Suppressor macrophage (primary cell): Measurements from ENCODE around the gene SLITRK2.
A peak's percentile ranks its signal among the peaks of the same experiment; 100 is the strongest.

ENCODE experiments used
- DNase-seq, 4 experiments: peaks; one replicate each; pipeline ENCODE4 v3.0.0-alpha.2; 2020 to 2022
- total RNA-seq, 17 experiments: gene quantifications; one replicate each; lab custom pipeline; 2026; ENCODE audit warnings: mixed read lengths in 6 of 17, inconsistent platforms in 3 of 17; lab: John Stamatoyannopoulos, UW

Gene SLITRK2, protein sequence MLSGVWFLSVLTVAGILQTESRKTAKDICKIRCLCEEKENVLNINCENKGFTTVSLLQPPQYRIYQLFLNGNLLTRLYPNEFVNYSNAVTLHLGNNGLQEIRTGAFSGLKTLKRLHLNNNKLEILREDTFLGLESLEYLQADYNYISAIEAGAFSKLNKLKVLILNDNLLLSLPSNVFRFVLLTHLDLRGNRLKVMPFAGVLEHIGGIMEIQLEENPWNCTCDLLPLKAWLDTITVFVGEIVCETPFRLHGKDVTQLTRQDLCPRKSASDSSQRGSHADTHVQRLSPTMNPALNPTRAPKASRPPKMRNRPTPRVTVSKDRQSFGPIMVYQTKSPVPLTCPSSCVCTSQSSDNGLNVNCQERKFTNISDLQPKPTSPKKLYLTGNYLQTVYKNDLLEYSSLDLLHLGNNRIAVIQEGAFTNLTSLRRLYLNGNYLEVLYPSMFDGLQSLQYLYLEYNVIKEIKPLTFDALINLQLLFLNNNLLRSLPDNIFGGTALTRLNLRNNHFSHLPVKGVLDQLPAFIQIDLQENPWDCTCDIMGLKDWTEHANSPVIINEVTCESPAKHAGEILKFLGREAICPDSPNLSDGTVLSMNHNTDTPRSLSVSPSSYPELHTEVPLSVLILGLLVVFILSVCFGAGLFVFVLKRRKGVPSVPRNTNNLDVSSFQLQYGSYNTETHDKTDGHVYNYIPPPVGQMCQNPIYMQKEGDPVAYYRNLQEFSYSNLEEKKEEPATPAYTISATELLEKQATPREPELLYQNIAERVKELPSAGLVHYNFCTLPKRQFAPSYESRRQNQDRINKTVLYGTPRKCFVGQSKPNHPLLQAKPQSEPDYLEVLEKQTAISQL
- total RNA-seq = 0 to 3.0 (median 0) reads per million in 17 experiments

DNA sequence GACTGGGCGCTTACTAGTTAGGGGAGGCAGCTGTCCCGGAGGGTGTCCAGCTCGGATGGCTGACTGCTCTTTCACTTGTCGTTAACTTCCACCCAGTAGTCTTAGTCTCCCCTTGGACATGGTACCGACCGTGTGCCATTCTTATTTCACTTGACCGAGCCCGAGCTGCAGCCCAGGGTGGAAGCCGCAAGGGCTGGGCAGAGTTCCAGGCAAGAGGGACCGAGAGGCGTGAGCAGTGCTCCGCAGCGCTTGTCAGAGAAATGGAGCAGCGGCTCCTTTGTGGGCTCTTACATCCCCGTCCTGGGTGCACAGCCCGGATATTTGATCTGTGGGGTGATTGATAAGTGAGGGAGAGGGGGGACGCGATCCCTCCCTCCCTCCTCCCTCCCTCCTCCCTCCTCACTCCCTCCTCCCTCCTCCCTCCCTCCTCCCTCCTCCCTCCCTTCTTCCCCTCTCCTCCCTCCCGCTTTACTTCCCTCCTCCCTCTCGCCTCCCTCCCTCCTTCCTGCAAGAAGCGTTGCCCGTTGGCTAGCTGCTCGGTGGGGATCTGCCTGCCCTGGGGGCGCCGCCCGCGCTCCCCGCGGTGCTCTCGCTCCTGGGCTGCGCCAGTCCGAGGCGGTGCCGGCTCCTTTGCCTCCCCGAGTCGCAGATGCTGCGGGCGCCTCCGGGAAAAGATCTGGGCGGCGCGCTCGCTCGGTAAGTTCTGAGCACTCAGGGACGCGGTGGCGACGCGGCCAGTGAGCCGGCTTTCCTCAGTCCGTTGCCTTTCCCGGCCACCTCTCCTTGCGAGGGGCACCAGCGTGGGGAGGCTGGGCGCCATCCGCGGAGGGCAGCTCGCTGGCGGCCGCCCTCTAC lies at the start of gene SLITRK2:
TSS of gene SLITRK2 (plus strand) at position 499 of the 855 bp plus-strand sequence. CDS start 4,597 bp downstream, outside the sequence.
- DNase-seq = no peak

- DNase-seq = no peak
These were observed 44.6 kb upstream of the SLITRK2 start for GRCh38 chrX:145773006-145773405.

DNA sequence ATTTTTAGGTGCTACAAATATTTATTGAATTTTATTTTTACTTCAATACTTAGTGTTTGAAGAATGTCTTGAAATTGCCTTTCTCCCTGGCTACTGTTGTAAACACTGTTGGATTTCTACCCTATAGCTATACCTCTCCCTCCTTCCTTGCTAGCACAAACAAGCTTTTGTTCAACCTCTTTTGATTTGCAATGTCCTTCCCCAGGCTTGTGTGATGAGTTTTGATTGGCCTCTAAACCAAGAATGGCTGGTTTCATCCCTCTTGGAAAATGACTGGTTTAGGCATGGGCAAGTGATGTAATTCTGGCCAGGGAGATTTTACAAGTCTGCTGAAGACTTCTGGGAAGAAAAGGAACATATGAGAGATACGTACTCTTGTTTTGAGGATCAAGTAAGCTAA lies 25.3 kb upstream of the SLITRK2 start:
- DNase-seq = no peak

DNA sequence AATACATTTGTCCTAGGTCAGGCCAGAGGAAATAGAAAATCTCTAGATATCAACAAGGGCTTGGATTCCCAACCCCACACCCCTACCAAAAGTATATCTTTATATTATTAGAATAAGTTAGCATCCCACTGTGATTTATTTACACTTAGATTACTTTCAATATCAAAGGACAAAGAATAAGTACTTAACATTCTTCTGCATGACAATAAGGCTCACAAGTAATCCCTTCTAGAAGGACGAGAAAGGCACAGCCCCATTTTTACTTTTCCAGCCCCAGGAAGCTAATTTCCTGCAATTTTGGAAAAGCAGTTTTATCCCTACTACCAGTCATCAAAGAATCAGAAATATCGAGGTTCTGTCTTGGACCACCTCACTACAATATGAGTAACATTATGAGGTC lies 14.1 kb upstream of the SLITRK2 start:
- DNase-seq = no peak

- DNase-seq = no peak
These were observed 4.5 kb upstream of the SLITRK2 start for GRCh38 chrX:145813081-145813480.

GRCh38 chrX:145816601-145817315 lies 871 bp upstream of the SLITRK2 start:
- DNase-seq = no peak

- no peak for DNase-seq
These were observed 821 bp downstream of the SLITRK2 start for GRCh38 chrX:145818186-145819113.

DNA sequence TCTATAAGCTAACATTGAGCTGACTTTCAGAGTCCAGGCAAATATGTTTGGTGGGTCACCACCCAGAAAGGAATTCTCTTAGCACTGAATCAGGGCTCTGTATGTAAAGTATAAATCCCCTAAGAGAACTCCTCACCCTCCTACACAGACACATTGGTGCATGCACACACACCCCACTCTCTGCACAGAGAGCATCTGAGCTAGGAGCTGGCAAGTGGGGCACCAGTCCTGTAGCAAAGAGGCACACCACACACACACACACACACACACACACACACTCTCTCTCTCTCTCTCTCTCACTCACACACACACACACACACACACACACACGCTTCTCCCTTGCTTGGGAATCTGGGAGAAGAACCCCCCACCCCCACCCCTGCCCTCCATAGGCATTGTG lies 3.2 kb downstream of the SLITRK2 start:
- DNase-seq = no peak

GRCh38 chrX:145821291-145821897 lies 3.8 kb downstream of the SLITRK2 start:
- DNase-seq = no peak

- DNase-seq = no peak
These were observed 4.4 kb downstream of the SLITRK2 start for GRCh38 chrX:145821898-145822571.

DNA sequence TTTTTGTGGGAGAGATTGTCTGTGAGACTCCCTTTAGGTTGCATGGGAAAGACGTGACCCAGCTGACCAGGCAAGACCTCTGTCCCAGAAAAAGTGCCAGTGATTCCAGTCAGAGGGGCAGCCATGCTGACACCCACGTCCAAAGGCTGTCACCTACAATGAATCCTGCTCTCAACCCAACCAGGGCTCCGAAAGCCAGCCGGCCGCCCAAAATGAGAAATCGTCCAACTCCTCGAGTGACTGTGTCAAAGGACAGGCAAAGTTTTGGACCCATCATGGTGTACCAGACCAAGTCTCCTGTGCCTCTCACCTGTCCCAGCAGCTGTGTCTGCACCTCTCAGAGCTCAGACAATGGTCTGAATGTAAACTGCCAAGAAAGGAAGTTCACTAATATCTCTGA lies 5.5 kb downstream of the SLITRK2 start:
- DNase-seq = no peak

DNA sequence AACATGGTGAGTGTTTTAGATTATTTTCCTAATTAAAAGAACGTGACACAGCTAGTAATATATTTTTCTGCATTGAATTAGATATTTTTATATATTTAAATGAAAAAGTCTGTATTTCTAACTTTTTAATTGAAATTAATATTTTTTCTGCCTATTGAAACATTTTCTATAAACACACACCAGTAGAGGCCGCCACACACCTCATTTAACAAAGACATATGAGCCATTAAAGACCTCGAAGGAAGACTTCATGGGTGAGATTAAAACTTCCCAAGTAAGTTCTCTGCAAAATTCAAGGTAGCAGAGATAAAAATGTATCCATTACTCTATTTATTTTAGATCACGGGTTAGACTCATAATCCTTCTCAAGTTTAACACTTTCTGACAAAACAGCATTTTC lies 8.3 kb downstream of the SLITRK2 start:
- DNase-seq = peak in 2 of 4 experiments; percentile 0 to 5

GRCh38 chrX:145826466-145826865 lies 8.8 kb downstream of the SLITRK2 start:
- DNase-seq = no peak

DNA sequence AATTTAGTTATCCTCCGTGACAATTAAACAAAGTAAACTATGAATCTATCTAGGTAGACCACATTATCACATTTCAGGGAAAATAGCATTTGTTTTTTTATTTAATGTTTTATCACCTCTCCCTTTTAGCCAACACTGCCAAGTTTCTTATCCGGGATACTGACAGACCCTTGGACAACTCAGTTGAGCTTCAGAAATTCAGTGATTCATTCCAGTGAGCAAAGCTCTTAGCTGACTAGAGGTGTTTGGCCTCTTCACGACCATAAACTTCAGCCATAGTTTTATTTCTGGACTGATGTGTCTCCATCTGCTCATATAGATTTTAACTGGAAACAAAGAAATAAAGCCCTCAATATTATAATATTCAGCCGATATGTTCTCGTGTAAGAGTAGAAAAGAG lies 15.2 kb downstream of the SLITRK2 start:
- DNase-seq = no peak

DNA sequence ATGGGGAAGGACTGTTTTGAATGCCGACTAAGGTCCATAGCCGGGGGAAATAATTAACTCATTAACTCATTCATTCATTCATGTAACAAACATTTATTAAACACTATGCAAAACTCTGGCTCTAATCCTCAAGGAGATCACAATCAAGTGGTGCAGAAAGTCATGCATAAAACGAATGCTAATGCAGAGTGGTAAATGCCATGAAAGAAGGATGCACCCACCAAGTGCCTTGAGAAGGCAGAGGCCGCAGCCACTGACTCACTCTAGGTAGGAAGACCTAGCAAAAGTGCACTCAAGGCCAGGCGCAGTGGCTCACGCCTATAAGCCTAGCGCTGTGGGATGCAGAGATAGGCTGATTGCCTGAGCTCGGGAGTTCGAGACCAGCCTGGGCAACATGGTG lies 22.9 kb downstream of the SLITRK2 start:
- no peak for DNase-seq

GRCh38 chrX:145843146-145843904 lies 25.7 kb downstream of the SLITRK2 start:
- DNase-seq = no peak

DNA sequence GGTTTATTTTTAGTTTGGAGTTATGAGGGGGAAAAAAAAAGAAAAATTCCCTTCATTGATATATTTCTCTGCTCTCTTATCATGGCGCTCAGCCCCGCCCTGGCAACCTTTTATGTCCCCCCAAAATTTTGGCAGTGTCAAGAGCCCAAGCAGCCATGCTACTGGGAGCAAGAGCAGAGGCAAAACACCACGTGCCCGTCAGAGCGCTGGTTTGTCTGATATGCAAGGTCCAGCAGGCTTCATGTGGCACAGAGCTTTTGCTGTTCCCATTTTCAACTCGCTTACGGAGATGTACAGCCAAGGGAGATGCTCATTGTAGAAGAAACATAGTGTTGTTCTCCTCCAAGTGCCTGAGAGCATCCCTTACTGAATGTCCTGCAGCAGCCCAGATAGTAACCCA lies 27.3 kb downstream of the SLITRK2 start:
- no peak for DNase-seq

DNA sequence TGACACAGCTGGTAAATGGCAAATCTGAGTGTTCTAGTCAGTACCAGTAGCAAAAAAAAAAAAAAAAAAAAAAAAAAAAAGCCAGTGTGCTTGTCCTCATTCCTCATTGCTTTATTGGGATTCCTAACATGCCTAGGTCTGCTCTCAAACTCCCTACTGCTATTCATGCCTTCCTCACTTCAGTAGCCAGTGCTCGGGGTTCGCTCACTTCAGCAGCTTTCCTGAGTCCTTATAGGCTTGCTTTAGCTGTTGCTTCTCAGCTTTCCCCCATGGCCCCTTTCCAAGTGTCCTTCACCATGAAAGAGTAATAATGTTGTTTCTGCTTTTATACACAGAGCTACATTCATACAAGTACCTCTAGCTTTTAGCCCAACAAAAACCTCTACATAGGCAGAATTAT lies 30.8 kb downstream of the SLITRK2 start:
- DNase-seq = no peak

- no peak for DNase-seq
These were observed 31.2 kb downstream of the SLITRK2 start for GRCh38 chrX:145848857-145849256.
